Measurements from ENCODE around the gene OPCML. TPM values are rescaled to one million over a fixed set of nuclear protein-coding genes. Genes with fewer than 3 reads are reported as not detected.

The OPCML gene
- polyA plus RNA-seq, 1 donor from 2014 or later, result 11.6 TPM

DNA sequence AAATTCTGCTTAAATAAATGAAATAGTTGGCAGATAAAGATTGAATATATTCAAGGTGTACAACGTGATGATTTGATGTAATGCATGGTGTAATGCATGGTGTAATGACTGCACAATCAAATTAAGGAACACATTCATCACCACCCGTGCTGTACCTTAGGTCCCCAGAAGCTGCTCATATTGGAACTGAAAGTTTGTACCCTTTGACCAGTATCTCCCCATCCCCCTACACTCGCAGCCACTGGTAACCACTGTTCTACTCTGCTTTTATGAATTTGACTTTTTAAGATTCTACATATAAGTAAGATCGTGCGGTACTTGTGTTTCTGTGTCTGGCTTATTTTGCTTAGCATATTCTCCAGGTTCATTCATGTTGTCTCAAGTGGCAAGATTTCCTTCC lies 445.8 kb downstream of the OPCML start:
- Histone ChIP-seq H3K36me3 (ENCODE audit: insufficient read depth, low read length) (no peaks in the 10 kb centered on the region), H2AFZ (ENCODE audit: low read depth, low read length) (no peak overlapping the region), H3K9ac (ENCODE audit: low read length) (no peak overlapping the region), H3K27ac (ENCODE audit: low read length) (no peak overlapping the region), H3K79me2 (replicated peaks; ENCODE audit: insufficient read depth, low read length) (no peaks in the 10 kb centered on the region), H3K4me2 (ENCODE audit: low read length) (no peak overlapping the region), H4K20me1 (ENCODE audit: insufficient read depth) (no peaks in the 10 kb centered on the region), H3K9me3 (ENCODE audit: low read length) (no peaks in the 10 kb centered on the region), H3K27me3 (ENCODE audit: insufficient read depth, low read depth, low read length) (peaks cover 15% of the 10 kb centered on the region), H3K9me2 (ENCODE audit: insufficient read depth, low read length) (no peaks in the 10 kb centered on the region), H3K4me3 (ENCODE audit: low read length) (no peak overlapping the region), H3F3A (ENCODE audit: insufficient read depth, low read length, poor library complexity, severe bottlenecking) (no peaks in the 10 kb centered on the region)
- TF ChIP-seq, protein P1, sequence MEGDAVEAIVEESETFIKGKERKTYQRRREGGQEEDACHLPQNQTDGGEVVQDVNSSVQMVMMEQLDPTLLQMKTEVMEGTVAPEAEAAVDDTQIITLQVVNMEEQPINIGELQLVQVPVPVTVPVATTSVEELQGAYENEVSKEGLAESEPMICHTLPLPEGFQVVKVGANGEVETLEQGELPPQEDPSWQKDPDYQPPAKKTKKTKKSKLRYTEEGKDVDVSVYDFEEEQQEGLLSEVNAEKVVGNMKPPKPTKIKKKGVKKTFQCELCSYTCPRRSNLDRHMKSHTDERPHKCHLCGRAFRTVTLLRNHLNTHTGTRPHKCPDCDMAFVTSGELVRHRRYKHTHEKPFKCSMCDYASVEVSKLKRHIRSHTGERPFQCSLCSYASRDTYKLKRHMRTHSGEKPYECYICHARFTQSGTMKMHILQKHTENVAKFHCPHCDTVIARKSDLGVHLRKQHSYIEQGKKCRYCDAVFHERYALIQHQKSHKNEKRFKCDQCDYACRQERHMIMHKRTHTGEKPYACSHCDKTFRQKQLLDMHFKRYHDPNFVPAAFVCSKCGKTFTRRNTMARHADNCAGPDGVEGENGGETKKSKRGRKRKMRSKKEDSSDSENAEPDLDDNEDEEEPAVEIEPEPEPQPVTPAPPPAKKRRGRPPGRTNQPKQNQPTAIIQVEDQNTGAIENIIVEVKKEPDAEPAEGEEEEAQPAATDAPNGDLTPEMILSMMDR (IDR thresholded peaks at IDR 0.05; ENCODE audit: poor library complexity, severe bottlenecking), result no peak
- TF ChIP-seq, protein P2, sequence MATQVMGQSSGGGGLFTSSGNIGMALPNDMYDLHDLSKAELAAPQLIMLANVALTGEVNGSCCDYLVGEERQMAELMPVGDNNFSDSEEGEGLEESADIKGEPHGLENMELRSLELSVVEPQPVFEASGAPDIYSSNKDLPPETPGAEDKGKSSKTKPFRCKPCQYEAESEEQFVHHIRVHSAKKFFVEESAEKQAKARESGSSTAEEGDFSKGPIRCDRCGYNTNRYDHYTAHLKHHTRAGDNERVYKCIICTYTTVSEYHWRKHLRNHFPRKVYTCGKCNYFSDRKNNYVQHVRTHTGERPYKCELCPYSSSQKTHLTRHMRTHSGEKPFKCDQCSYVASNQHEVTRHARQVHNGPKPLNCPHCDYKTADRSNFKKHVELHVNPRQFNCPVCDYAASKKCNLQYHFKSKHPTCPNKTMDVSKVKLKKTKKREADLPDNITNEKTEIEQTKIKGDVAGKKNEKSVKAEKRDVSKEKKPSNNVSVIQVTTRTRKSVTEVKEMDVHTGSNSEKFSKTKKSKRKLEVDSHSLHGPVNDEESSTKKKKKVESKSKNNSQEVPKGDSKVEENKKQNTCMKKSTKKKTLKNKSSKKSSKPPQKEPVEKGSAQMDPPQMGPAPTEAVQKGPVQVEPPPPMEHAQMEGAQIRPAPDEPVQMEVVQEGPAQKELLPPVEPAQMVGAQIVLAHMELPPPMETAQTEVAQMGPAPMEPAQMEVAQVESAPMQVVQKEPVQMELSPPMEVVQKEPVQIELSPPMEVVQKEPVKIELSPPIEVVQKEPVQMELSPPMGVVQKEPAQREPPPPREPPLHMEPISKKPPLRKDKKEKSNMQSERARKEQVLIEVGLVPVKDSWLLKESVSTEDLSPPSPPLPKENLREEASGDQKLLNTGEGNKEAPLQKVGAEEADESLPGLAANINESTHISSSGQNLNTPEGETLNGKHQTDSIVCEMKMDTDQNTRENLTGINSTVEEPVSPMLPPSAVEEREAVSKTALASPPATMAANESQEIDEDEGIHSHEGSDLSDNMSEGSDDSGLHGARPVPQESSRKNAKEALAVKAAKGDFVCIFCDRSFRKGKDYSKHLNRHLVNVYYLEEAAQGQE (IDR thresholded peaks at IDR 0.05; ENCODE audit: borderline replicate concordance), result no peak
- TF ChIP-seq SMC3 (conservative IDR thresholded peaks at IDR 0.05; ENCODE audit: poor library complexity), result no peak
- TF ChIP-seq EZH2 (IDR thresholded peaks at IDR 0.05; ENCODE audit: borderline replicate concordance, insufficient read depth, low read length, poor library complexity, severe bottlenecking), result no peak
- no peak for TF ChIP-seq POLR2AphosphoS5 (IDR thresholded peaks at IDR 0.05)
- no peak for TF ChIP-seq EP300 (conservative IDR thresholded peaks at IDR 0.05; ENCODE audit: poor library complexity, severe bottlenecking)
- no peak for TF ChIP-seq TAF1 (IDR thresholded peaks at IDR 0.05; ENCODE audit: low read depth)
- no peak for TF ChIP-seq MXI1 (conservative IDR thresholded peaks at IDR 0.05; ENCODE audit: poor library complexity, severe bottlenecking)

DNA sequence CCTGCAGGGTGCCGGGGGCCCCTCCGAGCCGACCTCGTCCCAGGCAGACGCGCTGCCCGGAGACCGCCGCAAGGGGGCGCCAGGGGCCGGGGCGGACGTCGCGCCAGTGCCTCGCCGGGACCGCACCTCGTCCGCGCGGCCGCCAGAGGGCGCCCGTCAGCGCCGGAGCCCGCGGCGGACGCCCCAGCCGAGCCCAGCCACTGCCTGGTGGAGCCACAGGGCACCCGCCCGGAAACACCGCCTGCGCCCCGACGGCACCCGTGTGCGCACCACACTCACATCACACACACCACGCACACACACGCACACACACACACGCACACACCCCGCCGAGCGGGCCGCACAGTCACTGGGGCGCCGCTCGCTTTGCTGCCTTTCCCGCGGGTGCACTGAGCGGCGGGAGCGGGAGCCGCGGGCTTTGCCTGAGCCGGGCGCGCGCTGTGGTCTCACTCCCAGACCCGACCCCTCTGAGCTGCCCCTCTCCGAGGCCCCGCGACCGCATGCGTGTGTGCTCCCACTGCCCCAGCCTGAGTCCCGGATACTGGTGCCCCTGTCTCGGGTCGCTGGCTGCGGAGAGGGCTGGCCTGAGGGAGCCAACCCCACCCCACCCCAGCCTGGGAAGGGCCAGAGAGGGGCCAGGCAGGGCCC lies 449.3 kb downstream of the OPCML start:
- no peaks in the 10 kb centered on the region for H4K20me1 ChIP-seq (ENCODE audit: insufficient read depth)
- H3K9ac ChIP-seq (ENCODE audit: low read length), result peak overlapping the region; percentile 39
- peak; percentile 8 for TF ChIP-seq POLR2AphosphoS5 (IDR thresholded peaks at IDR 0.05)
- TF ChIP-seq MXI1 (conservative IDR thresholded peaks at IDR 0.05; ENCODE audit: poor library complexity, severe bottlenecking), result peak; percentile 41
- TF ChIP-seq, protein P2 (IDR thresholded peaks at IDR 0.05; ENCODE audit: borderline replicate concordance), result no peak
- peak; percentile 92 for TF ChIP-seq RAD21 (conservative IDR thresholded peaks at IDR 0.05)
- TF ChIP-seq EZH2 (IDR thresholded peaks at IDR 0.05; ENCODE audit: borderline replicate concordance, insufficient read depth, low read length, poor library complexity, severe bottlenecking), result no peak
- TF ChIP-seq, protein P1 (IDR thresholded peaks at IDR 0.05; ENCODE audit: poor library complexity, severe bottlenecking), result peak; percentile 99
- peak; percentile 52 for TF ChIP-seq EP300 (conservative IDR thresholded peaks at IDR 0.05; ENCODE audit: poor library complexity, severe bottlenecking)
- peak; percentile 99 for TF ChIP-seq SMC3 (conservative IDR thresholded peaks at IDR 0.05; ENCODE audit: poor library complexity)
- H3K4me2 ChIP-seq (ENCODE audit: low read length), result no peak overlapping the region
- peak overlapping the region; percentile 66 for H3K4me3 ChIP-seq (ENCODE audit: low read length)
- peaks cover 15% of the 10 kb centered on the region for H3K27me3 ChIP-seq (ENCODE audit: insufficient read depth, low read depth, low read length)
- peak overlapping the region; percentile 21 for H2AFZ ChIP-seq (ENCODE audit: low read depth, low read length)
- H3K36me3 ChIP-seq (ENCODE audit: insufficient read depth, low read length), result no peaks in the 10 kb centered on the region
- H3K27ac ChIP-seq (ENCODE audit: low read length), result no peak overlapping the region
- H3F3A ChIP-seq (ENCODE audit: insufficient read depth, low read length, poor library complexity, severe bottlenecking), result no peaks in the 10 kb centered on the region
- H3K79me2 ChIP-seq (replicated peaks; ENCODE audit: insufficient read depth, low read length), result no peaks in the 10 kb centered on the region
- no peaks in the 10 kb centered on the region for H3K9me3 ChIP-seq (ENCODE audit: low read length)
- H3K9me2 ChIP-seq (ENCODE audit: insufficient read depth, low read length), result no peaks in the 10 kb centered on the region
